Germinal center (tissue), 1 donor: ENCODE data around the gene NDFIP2.
A peak's percentile ranks its signal among the peaks of the same experiment; 100 is the strongest.
"Not testable (repeated sequence)": the region's sequence is repeated elsewhere in the genome, so short reads cannot be mapped to it uniquely, and the experiment has no call there.

Source experiments
- DNase-seq: peaks from one replicate; pipeline ENCODE4 v3.0.0; 2012; ENCODE audit warnings: mixed read lengths, low spot score

NDFIP2 gene

GRCh38 chr13:79534596-79534995, 53.6 kb downstream of the NDFIP2 start:
- no peak for DNase-seq

DNA sequence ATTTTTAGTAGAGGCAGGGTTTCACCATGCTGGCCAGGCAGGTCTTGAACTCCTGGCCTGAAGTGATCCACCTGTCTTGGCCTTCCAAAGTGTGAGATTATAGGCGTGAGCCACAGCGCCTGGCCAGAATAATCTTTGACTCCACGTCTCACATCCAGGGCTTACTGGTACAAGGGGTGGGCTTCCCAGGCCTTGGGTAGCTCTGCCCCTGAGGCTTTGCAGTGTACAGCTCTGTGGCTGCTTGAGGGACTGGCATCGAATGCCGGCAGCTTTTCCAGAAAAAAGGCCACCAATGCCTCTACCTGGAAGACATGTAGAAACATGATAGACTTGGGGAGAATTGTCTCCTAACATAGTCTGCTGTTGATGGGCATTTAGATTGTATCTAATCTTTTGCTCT, 57.8 kb downstream of the NDFIP2 start:
- no peak for DNase-seq

DNA sequence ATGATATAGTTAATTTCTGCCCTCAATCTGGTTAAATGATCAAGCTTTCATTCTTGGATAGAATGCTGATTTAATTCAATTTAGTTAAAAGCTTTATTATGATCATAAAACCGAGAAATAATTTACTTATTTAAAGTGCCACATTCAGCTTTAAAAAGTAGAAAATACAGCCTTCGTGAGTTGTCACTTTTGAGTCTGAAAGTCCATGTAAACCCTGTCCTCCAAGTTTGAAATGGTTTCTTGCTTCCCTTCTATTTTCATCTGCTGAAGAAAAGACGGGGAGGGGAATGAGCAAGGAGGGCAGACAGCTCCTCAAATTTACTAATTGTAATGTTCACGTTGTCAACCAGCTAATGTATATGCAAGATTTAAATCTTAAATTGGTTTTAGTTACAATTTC, 59.5 kb downstream of the NDFIP2 start:
- DNase-seq: no peak

GRCh38 chr13:79541426-79542049, 60.6 kb downstream of the NDFIP2 start:
- DNase-seq: peak; percentile 14

DNA sequence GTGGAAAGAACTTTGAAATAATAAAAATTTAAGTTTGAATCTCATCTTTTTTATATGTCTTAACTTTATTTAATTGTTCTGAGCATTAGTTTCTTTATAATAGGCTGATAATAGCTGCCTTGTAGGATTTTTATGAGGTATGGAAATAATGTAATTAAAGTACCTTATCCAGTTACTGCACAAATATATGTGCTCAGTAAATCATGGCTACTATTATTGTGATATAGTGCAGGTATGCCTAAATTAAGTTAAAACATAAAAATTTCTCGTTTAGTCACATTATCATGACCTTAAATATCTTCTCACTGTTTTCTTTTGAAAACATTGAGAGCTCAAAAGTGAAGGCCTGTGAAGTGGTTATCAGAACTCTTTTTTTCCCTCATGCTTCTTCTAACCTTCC, 62.9 kb downstream of the NDFIP2 start:
- DNase-seq: no peak

DNA sequence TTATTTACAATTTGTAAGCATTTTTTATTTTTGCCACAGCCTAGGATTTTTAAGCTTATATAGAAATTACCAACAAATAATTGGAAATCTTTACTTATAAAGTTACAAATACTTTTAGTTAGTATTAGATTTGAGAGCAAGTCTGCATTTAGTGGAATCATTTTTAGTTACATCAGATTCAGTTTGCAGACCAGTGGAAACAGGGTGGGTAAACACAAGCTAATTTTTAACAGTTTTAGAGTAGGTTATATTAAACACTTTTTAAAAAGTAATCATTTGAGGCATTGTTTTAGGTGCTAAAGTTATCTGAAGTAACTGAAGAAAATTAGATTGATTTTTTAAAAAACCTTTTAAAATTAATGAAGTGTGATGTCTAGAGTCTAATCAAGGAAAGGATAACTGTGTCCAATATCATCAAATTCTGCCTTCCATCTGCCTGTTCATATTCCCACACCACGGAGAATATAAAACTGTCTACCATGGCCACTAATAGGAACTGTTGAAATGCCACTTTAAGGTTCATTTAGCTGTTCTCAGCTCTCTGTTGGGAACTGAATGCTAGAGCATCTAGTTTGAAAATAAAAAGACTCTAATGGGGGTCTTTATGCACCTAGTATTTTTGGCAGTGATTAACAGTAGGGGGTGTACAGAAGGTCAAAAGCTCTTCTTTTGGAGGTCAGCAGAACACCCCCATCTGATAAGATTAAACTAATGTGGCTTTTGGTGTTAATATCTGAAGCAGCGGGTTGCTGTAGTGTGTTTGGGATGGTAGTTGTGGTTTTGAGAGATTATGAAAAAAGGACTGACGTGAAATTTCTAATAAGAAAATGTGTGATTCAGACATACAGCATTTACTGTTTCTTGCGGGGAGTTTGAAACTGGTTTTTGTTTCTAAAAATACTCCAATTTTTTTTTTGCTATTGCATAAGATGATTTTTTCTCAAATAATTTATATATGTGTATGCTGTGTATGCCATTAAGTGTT, 66.5 kb downstream of the NDFIP2 start:
- DNase-seq: no peak

DNA sequence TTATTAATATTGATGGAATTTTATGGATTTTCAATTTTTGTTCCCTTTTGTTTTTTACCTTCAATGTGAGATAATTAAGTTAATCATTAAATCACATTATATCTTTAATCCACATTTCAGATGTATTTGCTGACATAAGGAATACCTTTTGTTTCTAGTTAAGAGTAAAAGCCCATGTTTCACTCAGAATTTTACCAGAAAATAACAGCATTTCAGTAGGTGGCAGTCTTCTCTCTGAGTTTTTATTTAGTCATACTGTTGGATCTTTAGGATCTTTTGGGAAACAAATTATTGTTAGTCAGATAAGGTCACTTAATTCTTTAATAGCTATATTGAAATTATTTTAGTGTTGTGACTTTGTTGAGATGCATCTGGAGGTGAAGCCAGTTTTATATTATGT, 67.9 kb downstream of the NDFIP2 start:
- no peak for DNase-seq

GRCh38 chr13:79549355-79550106, 68.6 kb downstream of the NDFIP2 start:
- DNase-seq: no peak

GRCh38 chr13:79557666-79558065, 76.7 kb downstream of the NDFIP2 start:
- no peak for DNase-seq

GRCh38 chr13:79560954-79561353, 80.0 kb downstream of the NDFIP2 start:
- no peak for DNase-seq

DNA sequence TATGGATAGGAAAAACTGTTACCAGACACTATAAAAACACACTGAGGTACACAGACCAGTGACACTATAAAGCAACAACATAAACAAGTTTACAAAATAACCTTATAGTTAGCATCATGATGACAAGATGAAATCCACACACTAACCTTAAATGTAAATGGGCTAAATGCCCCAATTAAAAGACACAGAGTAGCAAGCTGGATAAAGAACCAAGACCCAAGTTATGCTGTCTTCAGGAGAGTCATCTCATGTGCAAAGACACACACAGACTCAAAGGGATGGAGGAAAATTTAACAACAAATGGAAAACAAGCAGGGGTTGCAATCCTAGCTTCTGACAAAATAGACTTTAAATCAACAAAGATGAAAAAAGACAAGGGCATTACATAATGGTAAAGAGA, 81.6 kb downstream of the NDFIP2 start:
- DNase-seq: no peak

GRCh38 chr13:79566118-79566517, 85.2 kb downstream of the NDFIP2 start:
- DNase-seq: no peak

GRCh38 chr13:79571147-79571546, 90.2 kb downstream of the NDFIP2 start:
- no peak for DNase-seq

- not testable (repeated sequence) for DNase-seq
Measured at GRCh38 chr13:79573892-79574291, 92.9 kb downstream of the NDFIP2 start.

DNA sequence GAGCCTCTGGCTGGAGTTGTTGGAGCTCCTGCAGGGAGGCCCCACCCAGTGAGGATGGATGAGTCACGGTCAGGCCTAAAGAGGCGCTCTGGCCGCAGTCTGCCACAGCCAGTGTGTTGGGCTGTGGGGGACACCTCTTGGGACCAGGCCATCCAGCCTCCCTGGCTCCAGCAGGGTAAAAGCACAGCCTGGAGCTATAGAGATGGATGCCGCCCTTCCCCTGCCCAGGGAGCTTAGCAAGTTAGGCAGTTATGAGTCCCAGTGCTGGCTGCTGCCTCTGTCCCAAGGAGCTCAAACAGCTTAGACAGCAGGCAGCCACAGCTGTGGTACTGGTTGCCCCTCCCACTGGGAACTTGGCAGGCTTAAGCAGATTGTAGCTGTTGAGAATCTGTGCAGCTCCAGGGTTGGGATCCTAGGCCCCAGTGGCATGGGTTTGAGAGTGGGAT, 100.9 kb downstream of the NDFIP2 start:
- no peak for DNase-seq

DNA sequence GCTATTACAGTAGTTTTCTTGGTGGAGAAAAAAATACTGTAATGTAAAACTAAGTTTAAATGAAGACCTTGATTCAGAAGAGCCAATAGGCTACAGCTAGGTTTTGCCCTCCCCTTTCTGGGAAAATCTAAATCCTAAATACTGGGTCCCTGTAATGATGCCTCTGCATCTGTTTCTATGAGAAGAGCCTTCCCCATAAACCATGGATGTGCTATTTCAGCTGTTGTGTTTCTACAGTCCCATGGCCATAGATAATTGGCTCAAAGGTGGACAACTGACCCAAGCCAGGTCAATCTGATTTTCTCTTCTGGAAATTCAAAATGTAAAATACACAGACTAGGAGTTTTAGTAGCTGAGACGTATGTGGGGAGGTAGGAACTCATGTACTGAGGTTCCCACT, 101.9 kb downstream of the NDFIP2 start:
- DNase-seq: no peak

- no peak for DNase-seq
Measured at GRCh38 chr13:79585033-79585432, 104.1 kb downstream of the NDFIP2 start.

GRCh38 chr13:79589603-79590393, 108.8 kb downstream of the NDFIP2 start:
- DNase-seq: no peak

DNA sequence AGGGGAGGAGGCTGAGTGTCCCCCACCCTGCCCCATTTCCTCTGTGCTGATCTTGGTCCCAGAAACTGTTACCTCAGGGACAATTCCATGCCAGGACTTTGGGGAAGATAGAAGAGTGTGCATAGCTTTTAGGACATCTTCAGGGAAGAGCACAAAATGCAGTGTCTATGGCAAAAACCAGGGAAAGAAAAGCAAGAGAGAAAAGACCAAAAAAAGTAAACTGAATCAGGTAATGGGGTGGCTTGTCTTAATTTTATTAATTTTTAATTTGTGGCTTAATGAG, 109.4 kb downstream of the NDFIP2 start:
- no peak for DNase-seq

DNA sequence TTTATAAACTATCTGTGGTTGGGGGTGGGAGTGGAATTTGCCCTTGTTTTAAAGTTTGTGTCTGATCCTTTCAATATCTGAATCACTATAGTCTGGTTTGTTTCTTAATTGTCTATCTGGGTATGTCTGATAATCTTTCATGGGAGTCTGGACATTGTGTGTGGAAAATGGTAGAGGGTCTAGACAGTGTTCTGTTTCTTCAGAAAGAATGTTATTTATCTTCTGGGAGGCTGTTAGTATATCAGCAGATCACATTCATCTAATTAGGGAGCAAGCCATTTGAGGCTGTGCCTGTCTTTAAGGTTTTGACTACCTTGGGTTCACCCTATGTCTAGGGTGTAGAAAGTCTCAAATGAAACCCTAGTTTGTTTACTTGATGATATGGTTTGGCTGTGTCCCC, 110.5 kb downstream of the NDFIP2 start:
- no peak for DNase-seq

- no peak for DNase-seq
Measured at GRCh38 chr13:79593121-79593520, 112.2 kb downstream of the NDFIP2 start.

- no peak for DNase-seq
Measured at GRCh38 chr13:79593641-79594275, 112.8 kb downstream of the NDFIP2 start.
